ENCODE data around the gene SMYD3.

DNA sequence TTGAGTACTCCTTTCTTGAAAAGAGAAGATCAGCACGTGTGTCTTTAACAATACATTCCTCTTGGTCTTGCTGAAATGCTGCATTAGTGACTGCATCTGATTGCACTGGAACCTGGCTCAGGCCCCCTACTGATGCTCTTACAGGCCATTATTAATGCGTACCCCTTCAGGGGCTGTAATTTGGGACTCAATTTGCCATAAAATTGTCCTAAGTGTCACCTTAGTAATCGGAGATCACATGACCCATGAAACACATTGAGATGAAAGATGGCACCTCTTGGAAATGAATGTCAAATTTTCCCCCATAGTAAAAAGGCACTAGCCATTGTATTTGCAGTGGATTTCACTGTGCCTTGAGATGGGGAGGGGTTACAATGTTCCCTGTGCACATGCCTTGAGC is 789.0 kb downstream of the SMYD3 start:
- no peak for TF ChIP-seq SP1 (IDR thresholded peaks at IDR 0.05; ENCODE audit: low read depth, low read length)
- no peak for TF ChIP-seq HDAC6 (IDR thresholded peaks at IDR 0.05; ENCODE audit: unreplicated experiment)
